GM21390 (cell line): ENCODE results near the gene EDARADD.

Experiments used
- ATAC-seq: cut with Tn5 transposase; IDR thresholded peaks from one replicate; pipeline ENCODE4 v1.9.1; 2021; ENCODE audit not compliant: unreplicated experiment

Gene EDARADD

DNA sequence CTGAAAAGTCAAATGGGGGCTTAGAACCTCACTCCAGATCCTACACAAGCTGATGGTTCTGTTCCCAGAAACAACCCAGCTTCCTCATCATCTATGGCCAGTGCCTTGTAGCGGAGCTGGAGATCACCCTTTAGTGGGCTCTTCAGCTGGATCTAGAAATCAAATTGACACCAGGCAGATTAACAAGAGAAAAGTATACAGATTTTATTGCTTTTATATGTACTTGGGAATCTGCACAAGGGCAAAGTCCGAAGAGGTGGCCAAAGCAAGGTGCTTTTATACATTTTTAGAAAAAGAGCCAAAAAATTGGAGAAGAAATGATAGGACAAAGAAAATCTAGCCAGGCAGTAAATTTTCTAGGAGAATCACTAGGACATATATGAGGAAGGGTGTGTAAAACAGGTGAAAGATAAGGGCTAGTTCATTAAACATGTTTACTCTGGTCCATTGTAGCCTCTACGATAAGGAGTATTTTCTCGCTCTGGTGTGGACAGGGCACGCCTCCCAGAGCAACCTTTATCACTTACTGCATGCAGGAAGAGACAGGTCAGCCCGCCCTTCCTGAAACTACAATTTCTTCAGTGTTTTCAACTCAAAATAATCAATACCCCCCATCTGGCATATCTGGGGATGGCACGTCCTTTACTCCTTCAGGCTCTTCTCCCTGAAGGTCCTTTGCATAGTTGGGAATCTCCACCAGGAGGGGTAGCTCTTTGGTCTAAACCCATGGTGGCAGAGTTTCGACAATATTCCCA lies 115.7 kb downstream of the EDARADD start:
- no peak for ATAC-seq

DNA sequence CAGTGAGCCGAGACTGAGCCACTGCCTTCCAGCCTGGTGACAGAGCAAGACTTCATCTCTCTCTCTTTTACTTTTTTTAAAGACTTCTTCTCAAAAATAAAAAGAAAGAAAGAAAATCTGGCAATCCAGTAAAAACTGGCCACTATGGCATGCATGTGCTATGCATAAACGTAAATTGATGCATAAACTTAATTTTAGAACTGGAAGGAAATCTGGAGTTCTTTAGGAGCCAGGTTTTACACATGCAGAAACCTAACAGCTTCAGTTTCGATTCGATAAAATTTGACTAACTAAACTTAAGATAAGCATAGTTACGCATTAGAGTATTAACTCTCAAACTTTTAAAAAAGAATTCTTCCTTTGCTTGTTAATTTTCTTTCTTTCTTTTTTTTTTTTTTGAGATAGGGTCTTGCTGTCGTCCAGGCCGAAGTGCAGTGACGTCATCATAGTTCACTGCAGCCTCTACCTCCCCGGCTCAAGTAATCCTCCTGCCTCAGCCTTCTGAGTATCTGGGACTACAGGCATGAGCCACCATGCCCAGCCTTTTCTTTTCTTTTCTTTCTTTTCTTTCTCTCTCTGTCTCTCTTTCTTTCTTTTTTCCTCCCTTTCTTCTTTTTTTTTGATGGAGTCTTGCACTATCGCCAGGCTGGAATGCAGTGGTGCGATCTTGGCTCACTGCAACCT lies 117.8 kb downstream of the EDARADD start:
- no peak for ATAC-seq

DNA sequence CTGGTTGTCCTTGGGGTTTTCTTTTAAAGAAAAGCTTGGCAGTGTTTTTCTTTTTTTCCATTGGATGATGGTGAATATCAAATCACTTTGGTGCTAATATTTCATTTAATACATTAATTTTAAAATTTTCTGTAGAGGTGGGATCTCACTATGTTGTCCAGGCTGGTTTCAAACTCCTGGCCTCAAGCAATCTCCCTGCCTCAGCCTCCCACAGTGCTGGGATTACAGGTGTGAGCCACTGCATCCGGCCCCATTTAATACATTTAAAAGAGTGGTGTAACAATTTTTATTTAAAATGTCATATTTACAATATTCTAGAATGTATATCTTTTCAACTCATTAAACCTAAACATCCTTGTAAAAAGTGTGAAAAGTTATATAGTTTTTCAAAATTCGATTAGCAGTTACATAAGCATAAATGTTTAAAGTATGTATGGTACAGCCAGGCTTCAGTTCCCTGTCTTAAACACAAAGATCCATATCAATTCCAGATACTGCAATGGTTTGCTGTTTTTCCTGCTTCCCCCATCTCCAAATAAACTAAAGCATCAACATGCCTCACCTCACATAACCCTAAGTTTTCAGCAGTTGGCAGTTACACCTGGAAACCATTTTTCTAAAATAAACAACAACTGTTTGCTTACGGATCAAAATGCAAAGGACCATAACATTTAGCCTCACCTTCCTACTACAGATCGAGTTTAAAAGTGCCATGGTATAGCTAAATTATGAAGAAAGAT lies 120.8 kb downstream of the EDARADD start:
- ATAC-seq: no peak

DNA sequence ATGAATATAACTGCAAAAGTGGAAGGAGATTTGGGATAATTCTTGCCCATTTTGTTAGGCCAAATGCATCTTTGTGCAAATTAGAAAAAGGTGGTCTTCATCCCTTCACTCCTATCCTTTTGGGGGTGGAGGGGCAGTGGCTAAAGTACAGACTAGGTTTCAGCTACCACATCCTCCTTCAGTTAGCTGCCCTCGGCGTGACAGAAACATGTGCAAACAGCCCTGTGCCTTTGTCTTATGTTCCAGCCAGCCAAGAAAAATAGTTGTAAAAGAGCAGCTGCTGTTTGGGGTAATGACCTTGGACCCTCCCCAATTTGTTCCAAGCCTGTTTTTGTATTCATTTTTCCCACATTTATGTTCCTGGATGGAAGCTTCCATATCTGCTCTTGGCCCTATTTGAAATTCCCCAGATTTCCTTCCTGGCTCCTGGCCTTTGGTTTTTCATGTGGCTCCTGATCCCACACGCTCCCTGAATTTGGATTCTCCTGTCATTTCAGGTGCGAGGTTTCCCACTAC lies 121.4 kb downstream of the EDARADD start:
- ATAC-seq: no peak

DNA sequence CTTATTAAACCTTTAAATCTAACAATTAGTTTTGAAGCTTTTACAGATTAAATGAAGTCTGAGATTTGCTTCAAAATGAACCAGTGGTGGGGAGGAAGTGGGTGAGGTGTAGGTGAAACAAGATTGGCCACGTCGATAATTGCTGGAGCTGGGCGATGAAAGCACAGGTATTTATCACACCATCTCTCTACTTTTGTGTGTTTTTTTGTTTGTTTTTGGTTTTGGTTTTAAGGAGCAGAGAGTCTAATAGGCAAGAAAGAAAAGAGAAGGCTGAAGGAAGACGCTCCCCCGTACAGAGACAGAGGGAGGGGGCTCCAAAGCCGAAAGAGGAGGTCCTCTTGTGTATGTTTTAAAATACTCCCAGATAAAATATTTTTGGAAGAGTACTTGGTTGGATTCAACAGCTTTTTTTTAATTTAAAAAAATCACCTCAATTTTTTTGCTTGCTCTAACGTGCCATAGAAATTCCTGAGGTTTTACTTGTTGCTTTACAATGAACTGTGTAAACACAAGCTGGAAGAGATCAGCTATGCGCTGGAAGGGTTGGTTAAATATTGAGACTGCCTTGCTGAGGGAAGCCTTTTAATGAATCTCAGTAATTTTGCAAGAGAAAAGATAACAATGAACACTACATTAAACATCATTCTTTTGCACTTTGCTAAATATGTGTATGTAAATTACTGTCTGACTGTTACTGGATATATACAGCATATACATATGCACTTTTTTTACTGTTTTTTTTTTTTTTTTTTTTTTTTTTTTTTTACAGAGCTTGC lies 123.0 kb downstream of the EDARADD start:
- no peak for ATAC-seq

DNA sequence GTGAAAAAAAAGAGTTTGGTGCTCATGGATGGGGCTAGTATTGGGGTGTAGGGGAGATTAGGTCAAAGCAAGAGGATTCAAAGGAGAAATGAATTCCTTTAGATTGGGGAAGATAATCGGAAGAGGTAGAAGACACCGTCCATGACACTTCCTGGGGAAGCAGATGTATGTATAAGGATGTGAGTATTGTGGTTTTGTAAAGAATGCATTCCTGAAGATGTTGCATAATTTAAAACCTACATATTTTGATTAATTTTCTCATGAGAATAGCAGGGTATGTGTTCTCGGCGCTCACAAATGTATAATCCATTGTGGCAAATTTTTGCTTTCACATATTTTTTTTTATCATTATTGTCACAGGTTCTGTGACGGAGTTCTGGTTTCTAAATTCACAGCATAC lies 124.2 kb downstream of the EDARADD start:
- no peak for ATAC-seq

DNA sequence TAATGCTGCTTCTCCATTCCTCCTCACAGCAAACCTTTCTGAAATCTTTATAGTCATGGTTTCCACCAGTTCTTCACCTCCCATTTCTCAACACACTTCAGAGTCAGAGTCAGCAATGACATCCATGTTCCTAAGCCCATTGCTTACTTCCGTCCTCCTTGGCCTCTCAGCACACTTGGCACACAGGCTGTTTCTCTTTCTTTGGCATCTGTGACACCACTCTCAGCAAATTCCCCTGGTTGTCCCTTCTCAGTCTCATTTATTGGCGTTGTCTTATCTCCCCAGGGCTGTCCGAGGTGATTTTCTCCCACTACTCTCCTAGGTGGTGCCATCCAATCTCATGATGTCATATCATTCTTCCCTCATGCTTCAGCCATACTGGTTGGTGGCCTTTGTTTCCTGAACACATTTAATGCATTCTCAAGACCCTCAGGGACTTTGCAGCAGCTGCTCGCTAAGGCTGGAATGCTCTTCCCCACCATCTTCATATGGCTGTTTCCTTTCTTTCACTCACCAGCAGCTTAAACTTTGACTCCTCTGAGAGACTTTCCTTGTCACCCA lies 126.4 kb downstream of the EDARADD start:
- ATAC-seq: no peak

DNA sequence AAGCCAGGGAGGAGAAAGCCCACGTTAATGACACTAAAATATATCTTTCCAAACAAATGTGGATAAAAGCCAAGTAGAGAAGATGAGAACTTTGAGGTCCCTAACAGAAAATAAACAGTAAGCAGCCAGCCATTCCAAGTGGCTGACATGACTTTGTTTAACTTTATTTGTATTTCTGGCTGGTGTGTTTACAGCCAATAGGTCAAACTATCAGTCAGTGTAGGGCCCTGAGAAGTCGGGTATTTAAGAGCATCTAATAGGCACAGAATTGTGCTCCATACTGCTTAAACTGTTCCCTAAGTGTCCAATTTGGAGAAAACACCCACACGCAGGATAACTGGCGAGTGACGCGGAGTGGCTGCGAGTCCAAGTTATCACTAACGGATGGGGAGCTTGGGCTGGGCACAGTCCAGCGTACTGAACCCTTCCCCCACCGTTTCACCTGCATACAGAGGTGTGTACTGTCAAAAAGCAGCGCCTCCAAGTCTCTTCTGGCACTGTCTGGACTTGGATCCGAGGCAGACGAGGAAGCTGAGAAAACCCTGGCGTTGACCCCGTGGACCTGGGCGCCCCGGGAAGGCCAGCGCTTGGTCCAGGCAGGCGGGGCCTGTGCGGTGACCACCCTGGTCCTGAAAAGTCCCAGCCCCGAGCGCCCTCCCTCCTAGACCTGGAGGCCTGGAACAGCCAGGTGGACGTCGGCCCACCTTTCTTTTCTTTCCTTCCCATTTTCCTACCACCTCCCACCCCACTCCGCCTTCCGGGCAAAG lies 129.0 kb downstream of the EDARADD start:
- no peak for ATAC-seq

DNA sequence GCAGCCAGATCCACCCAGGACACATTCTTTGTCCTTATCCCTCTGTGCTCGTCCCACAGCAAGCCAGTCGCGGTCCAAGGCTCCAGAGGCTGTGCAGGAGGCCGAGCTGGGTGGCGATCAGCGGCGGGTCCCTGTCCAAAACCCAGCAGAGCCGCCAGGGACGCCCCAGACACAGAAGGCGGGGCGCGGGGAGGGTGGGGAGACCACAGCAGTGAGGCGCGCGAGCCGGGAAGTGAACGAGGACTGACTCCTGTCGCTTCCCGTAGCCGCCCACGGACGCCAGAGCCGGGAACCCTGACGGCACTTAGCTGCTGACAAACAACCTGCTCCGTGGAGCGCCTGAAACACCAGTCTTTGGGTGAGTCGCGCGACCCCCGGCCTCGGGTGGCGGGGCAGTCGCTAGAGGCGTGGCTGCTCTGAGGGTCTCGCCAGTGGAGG lies 129.6 kb downstream of the EDARADD start, which contains the start of gene LGALS8:
LGALS8 (plus strand) TSS at position 279 of the 438 bp plus-strand sequence. CDS start 2,089 bp downstream, outside the sequence.
- ATAC-seq: peak; percentile 69

DNA sequence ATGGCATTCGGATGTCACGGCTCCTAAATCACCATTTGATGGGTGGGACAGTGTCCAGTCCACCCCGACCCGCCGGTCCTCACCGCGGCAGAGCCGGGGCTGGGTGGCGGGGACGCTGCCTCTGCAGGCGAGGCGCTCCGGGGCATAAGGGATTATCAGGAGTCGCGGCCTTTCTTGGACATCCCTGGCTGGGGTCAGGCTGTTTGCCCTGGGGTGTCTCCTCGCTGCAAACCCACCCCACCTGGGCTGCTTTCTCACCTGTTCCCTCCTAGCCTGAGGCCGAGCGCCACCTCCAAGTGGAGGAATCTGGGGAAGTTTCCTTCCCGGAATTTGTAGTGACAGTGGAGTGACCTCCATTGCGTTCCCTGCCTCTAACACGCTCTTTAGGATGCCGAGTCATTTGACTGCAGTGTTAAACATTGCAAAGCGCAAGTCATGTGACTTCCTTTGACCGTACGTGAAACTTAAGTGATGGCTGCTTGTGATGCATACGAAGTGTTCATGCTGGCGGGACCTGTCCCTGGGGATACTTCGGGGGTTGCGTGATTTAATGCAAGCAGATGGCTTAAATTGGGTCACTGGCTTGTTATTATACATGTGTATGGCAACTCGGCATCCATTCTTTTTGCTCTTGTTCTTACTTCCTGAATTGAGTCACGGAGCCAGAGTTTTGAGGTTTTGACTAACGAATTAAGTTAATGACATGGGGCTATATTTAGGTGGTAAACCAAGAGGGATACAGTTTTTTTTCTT lies 130.2 kb downstream of the EDARADD start:
- peak; percentile 90 for ATAC-seq

DNA sequence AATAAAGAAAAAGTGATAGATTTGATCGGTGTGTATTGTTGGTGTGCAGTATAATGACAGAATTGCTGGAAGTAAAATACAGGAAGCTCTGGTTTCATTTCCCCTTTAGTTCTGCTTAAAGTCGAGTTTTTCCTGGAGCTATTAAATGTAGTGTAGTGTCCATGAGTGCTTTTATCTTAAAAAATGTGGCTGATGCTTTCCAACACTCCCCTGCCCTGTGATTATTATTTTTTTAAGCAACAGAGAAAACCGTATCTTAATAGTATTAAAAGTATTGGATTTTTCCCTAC lies 130.8 kb downstream of the EDARADD start:
- peak; percentile 16 for ATAC-seq

DNA sequence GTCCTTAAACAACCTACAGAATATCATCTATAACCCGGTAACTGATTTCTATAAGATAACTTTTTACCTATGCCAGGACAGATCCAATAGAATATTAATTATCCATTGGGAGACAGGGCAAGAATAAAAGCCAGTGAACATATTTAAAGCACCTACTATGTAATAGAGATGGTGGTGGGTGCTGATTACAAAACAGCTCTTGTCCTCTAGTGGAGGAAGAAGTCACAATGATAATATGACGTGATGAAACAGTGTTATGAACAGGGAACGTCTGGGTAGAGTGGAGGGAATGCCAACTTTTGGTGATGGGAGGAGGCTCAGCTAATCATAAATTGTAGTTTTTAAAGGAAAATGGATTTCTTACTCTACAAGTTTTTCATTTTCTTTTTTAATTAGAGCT lies 132.0 kb downstream of the EDARADD start:
- ATAC-seq: no peak

DNA sequence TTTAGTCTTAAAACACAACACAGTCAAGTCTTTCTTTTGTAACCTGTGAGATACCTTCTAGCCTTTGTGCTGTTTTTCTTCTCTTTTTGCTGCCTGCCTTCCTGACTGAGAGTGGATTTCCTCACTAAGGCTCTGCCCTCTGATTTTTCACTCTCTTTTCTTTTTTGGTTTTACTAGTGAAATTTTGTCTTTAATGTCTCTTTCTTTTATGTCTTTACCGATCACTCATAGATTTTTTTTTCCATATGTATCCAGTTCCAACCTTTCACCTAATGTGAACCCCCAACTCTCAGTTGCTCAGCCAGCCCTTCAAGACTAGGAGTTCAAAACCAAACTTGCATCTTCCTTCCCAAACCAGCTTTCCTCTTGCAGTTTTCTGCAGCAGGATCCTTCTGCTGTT lies 136.2 kb downstream of the EDARADD start:
- no peak for ATAC-seq

DNA sequence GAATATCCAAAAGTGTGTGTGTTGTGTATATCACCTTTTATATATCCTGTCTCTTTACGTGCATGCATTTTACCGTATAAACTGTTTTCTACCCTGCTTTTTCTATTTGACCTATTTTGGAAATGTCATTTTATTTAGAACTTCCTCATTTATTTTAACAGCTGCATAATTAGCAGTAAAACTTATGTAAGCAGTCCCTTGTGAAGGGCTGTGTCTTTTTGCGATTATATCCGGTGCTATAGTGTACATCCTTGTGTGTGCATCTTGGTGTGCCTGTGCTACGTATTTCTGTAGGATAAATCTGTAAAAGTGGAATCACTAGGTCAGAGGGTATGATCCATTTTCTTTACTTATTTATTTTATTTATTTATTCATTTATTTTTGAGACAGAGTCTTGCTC lies 136.9 kb downstream of the EDARADD start:
- ATAC-seq: no peak

DNA sequence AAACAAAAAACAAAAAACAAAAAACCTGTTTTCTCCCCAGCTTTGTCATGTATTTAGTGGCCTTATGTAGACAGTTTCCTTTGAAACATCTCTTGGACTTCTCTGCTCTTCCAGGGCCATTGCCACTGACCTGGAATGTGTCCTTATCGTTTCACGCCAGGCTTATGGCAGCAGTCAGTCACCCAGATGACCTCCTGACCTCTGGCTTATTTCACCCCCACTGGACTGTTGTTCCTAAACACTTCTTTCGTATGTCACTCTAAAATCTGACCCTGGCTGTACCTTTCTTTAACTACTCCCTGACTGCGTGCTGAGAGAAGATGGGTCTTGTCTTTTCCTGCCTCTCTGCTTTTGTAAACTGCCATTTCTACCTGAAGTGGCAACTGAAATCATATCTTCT lies 138.8 kb downstream of the EDARADD start:
- no peak for ATAC-seq

DNA sequence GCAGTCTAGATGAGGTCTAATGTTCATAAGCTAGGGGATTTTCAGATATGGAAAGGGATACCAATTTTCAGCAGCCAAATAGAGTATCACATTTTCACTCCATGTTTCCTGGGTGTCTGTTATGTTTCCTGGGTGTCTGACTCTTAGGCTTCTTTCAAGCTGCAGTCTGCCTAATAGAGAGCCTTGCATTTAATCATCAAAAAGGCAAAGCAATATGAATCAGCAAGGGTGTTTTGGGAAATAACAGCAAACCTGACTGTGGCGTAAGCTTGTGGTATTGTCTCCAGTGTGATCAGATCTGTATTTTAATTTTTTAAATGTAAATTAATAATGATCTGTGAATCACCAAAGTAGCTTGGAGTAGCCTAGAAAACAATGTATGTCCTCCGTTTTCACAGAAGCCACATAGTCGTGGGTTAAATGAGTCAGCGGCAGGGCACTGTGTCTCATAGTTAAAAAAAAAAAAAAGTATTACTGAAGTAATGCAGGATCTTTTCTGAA lies 140.1 kb downstream of the EDARADD start:
- no peak for ATAC-seq
